Pancreas (tissue), 10 donors: ENCODE measurements around the gene MYOF. TPM values are rescaled to one million over a fixed set of nuclear protein-coding genes. Genes with fewer than 3 reads are reported as not detected.

Experiments used
- ATAC-seq, 4 donors: fragments of 200-7000 bp; cut with Tn5 transposase; one replicate each; pipeline versions ENCODE4 v1.8.0 to v1.9.1; 2020; ENCODE audit warnings: mild to moderate bottlenecking in 4 of 4, moderate library complexity in 4 of 4
- DNase-seq, 6 donors: peaks; one replicate each; pipeline ENCODE4 v3.0.0-alpha.2; 2020
- FAIRE-seq: peaks from 2 replicates; lab custom pipeline; 2012; peaks lifted over from hg19 to GRCh38; lab: Jason Lieb, UNC
- H3K27ac ChIP-seq, 4 donors: fragments of 200-600 bp; sonication (generic); 1 replicate in 3 of 4; 2 replicates in 1 of 4; pipeline versions ENCODE4 v1.5.0 to v1.8.0; 2020
- H3K27me3 ChIP-seq, 4 donors: fragments of 200-600 bp; one replicate each; pipeline ENCODE4 v1.8.0; 2021
- H3K36me3 ChIP-seq, 3 donors: fragments of 200-600 bp; sonication (generic) in 1 of 3; one replicate each; pipeline versions ENCODE4 v1.5.0 to v1.8.0; 2020 to 2021
- H3K4me1 ChIP-seq, 3 donors: fragments of 200-600 bp; one replicate each; pipeline ENCODE4 v1.8.0; 2021
- H3K4me3 ChIP-seq, 4 donors: fragments of 200-600 bp; sonication (generic) in 2 of 4; one replicate each; pipeline versions ENCODE4 v1.5.0 to v1.8.0; 2020 to 2021
- H3K9me3 ChIP-seq, 4 donors: fragments of 200-600 bp; one replicate each; pipeline ENCODE4 v1.8.0; 2021
- WGBS, 2 donors: extraction: QIAGEN DNeasy Blood & Tissue Kit; methylation state at CpG; one replicate each; pipeline ENCODE4 v1.1.7; 2013; 5-methylcytosine and 5-hydroxymethylcytosine counted together
- intact Hi-C, 3 donors: fragments of 100-400 bp; cut with DNase I; formaldehyde crosslinking; loops; one replicate each; pipeline versions ENCODE4 v1.11.1 to v1.14.2; 2022
- polyA plus RNA-seq, 2 donors: library from polyadenylated mRNA; stranded (reverse); fragments of 200-250 nt; gene quantifications; one replicate each; pipeline ENCODE4 v1.2.3, GENCODE V29; 2013
- total RNA-seq, 6 donors: library from RNA; stranded (reverse); fragmentation: NEBNext Ultra II Directional in 4 of 6; extraction: Animal tissue kit (Norgen Biotek cat#: 25700) in 4 of 6; gene quantifications; one replicate each; pipeline versions ENCODE4 v1.2.1 to v1.2.4, GENCODE V29; 2021 to 2023
- TF ChIP-seq, protein P1 (sequence below), 4 donors: fragments of 200-600 bp; sonication (generic) in 3 of 4; IDR thresholded peaks; one replicate each; pipeline versions ENCODE4 v1.5.0 to v1.8.0; 2021; ENCODE audit warnings: antibody characterized with exemption in 4 of 4
- donor health status: healthy with polysubstance abuse.
- donor health status: DM: no; HTN: no; CAD: no; lungs with moderate emphysema.
- donor health status: DM: no; HTN: no; CAD: no.
- donor health status: control.
- donor health status: control.
- donor health status: Bipolar disorder and iron deficiency.
- donor health status: DM: yes; HTN: yes; CAD: no.
- donor health status: DM: no; HTN: no; CAD: no.
- donor health status: DM: no; HTN: no; CAD: no.
- donor health status: DM: yes; HTN: yes; CAD: no.

MYOF gene
- total and polyA plus RNA-seq, 8 donors: 4.7 to 38.2 (median 12.0) TPM

DNA sequence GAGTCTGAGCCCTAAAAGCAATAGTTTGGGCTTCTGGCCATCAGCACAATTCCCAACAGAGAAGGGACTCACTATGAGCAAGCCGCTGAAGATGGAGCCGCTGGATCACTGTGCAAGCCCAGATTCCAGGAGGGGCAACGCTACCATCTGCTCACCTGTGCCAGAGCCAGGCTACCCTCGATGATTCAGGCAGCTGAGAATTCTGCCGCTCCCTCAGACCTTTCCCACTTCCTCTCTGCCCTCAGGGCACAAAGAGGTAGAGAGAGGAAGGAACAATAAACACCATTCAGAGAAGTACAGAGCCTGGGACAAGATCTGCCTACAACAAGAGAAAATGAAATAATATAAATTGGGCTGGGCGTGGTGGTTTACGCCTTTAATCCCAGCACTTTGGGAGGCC, 98.1 kb downstream of the MYOF start:
- intact Hi-C loops: no loop called here
- TF ChIP-seq, protein P1, sequence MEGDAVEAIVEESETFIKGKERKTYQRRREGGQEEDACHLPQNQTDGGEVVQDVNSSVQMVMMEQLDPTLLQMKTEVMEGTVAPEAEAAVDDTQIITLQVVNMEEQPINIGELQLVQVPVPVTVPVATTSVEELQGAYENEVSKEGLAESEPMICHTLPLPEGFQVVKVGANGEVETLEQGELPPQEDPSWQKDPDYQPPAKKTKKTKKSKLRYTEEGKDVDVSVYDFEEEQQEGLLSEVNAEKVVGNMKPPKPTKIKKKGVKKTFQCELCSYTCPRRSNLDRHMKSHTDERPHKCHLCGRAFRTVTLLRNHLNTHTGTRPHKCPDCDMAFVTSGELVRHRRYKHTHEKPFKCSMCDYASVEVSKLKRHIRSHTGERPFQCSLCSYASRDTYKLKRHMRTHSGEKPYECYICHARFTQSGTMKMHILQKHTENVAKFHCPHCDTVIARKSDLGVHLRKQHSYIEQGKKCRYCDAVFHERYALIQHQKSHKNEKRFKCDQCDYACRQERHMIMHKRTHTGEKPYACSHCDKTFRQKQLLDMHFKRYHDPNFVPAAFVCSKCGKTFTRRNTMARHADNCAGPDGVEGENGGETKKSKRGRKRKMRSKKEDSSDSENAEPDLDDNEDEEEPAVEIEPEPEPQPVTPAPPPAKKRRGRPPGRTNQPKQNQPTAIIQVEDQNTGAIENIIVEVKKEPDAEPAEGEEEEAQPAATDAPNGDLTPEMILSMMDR (IDR thresholded peaks at IDR 0.05): no peak
- Histone ChIP-seq H3K27ac (no peak overlapping the region), H3K9me3 (no peaks in the 10 kb centered on the region), H3K27me3 (no peaks in the 10 kb centered on the region), H3K4me1 (no peaks in the 10 kb centered on the region), H3K4me3 (no peak overlapping the region), H3K36me3 (no peaks in the 10 kb centered on the region)
- peak in 3 of 4 donors; percentile 22 to 44 (median 43) for ATAC-seq
- DNase-seq: no peak
- 88 to 92% methylated on average over 7 of the region's 7 CpGs for WGBS, 2 donors
- FAIRE-seq: no peak

DNA sequence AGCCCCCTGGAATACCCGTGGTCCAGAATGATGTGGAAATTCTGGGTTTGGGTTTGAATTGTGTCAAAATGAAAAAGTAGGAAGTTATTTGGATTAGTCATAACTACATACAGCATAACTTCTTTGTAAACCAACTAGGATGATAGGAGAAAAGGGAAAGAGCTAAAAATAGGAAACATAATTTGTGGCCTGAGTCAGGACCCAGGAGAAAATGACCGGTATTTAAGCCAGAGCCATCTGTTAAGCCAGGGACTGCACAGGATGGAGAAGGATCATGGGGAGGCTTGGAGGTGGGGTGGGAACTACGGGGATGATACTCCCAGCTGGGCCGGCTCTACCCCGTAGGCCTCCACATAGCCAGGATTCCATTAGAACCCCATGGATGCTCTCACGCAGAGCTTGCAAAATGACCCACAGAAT, 98.6 kb downstream of the MYOF start:
- TF ChIP-seq, protein P1 (IDR thresholded peaks at IDR 0.05): no peak
- Histone ChIP-seq H3K27ac (no peak overlapping the region), H3K9me3 (no peaks in the 10 kb centered on the region), H3K4me3 (no peak overlapping the region), H3K4me1 (no peaks in the 10 kb centered on the region), H3K36me3 (no peaks in the 10 kb centered on the region), H3K27me3 (no peaks in the 10 kb centered on the region)
- DNase-seq: no peak
- intact Hi-C loops: no loop called here
- no peak for FAIRE-seq
- 78 to 89% methylated on average over 6 of the region's 6 CpGs for WGBS, 2 donors
- peak in 2 of 4 donors; percentile 50 to 54 for ATAC-seq

DNA sequence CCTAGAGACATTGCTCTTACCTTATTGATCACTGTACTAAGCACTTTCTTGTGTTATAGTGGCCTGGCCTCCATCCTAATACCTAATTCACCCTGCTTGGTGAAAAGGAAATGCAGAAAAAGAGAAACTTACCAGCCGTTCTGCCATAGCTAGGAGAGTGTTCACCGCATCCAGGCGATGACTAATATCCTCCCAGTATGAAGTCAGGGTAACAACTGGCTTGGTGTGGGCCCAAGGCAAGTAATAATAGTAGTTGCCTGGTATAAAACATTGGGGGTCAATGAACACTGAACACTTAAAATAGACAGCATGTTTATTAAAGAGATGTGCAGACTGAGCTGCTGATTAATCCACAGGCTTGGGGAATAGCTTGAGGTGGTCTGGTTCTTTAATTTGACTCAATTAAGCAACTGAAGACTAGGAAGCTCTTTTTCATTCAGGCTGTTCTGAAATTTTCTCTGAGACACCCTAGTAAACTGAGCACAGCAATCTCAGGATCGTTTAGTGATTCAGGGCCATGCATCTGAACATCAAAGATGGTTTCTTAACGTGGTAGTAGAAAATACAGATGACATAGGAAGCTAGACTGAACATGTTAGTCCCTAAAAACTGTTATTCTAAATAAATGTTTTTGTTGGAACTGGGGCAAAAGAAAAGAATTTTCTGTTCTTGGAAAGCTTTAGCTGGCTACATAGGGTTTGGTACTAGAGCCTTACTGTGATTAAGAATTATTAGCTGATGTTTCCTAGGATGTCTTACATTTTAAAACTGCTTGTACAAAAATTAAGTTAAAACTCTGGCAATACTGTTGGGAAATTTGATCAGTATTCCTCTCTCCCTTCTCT, 102.2 kb downstream of the MYOF start:
- no peak for FAIRE-seq
- H3K27ac ChIP-seq: no peak overlapping the region
- H3K27me3 ChIP-seq: no peaks in the 10 kb centered on the region
- DNase-seq: no peak
- 70 to 77% methylated on average over 5 of the region's 5 CpGs for WGBS, 2 donors
- no peak for ATAC-seq
- H3K4me1 ChIP-seq: no peaks in the 10 kb centered on the region
- TF ChIP-seq, protein P1 (IDR thresholded peaks at IDR 0.05): no peak
- H3K36me3 ChIP-seq: no peaks in the 10 kb centered on the region
- H3K4me3 ChIP-seq: no peak overlapping the region
- intact Hi-C loops: loop anchor here in 2 of 3 donors (2.0 to 10.0 kb wide), 2 partner anchors 105 kb away; partner anchors contain the start of gene MYOF (in 1 of the 2)
- no peaks in the 10 kb centered on the region for H3K9me3 ChIP-seq

DNA sequence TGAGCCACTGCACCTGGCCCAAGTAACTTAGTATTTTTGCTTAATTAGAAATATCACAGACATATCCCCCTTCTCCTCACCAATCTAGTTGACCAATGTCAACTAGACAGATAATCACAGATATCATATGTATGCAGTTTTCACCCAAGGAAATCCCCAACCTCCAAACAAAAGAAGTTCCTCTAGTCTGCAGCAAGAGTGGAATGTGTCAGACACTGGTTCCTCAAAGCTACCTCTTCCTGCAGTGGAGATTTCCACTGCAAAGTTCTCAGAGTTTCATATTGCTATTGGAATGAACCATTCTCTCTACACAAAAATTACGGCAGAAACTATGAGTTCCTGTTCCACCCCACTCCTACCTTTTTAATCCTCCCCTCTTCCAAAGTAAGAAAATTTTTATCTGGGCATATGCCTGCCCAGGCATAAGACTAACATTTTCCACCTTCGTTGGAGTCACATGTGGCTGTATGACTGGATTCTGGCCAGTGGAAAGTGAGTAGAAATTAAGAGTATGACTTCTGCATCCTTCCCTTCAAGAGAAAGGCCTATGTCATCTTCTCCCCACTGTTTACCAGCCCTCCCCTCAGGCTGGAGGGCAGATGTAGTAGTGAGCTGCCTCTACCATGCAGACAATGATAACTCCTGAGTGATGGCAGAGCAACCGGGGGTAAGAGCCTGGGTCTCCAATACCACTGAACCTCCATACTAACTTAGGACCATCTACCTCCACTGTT, 103.0 kb downstream of the MYOF start:
- H3K27me3 ChIP-seq: no peaks in the 10 kb centered on the region
- no peaks in the 10 kb centered on the region for H3K9me3 ChIP-seq
- H3K4me1 ChIP-seq: no peaks in the 10 kb centered on the region
- DNase-seq (no peak), ATAC-seq (no peak), FAIRE-seq (no peak)
- TF ChIP-seq, protein P1 (IDR thresholded peaks at IDR 0.05): no peak
- intact Hi-C loops: loop anchor here in 2 of 3 donors (2.0 to 10.0 kb wide), 2 partner anchors 106 kb away; partner anchors contain the start of gene MYOF (in 1 of the 2)
- H3K4me3 ChIP-seq: no peak overlapping the region
- WGBS, 2 donors: 67 to 71% methylated on average over 3 of the region's 3 CpGs
- no peak overlapping the region for H3K27ac ChIP-seq
- peaks cover 0 to 4% (median 0%) of the 10 kb centered on the region in 3 donors for H3K36me3 ChIP-seq
